B cell (primary cell): ENCODE data around the gene SGSH. TPM values are rescaled to one million over a fixed set of nuclear protein-coding genes. Genes with fewer than 3 reads are reported as not detected.

Source experiments
- ATAC-seq: fragments of 200-7000 bp; cut with Tn5 transposase; one replicate; pipeline ENCODE4 v1.10.0; 2021; ENCODE audit warnings: low read depth, mild to moderate bottlenecking, moderate number of reproducible peaks, moderate library complexity
- CTCF ChIA-PET: fragments of 350-600 bp; sonication (Branson Sonifier 250); formaldehyde crosslinking; loops from one replicate; lab custom pipeline; 2021; ENCODE audit warnings: antibody characterized with exemption, inconsistent platforms; lab: Charles Lee
- POLR2A ChIA-PET: fragments of 350-600 bp; sonication (Branson Sonifier 250); formaldehyde crosslinking; loops from one replicate; lab custom pipeline; 2021; ENCODE audit warnings: antibody characterized with exemption; lab: Charles Lee
- DNase-seq: peaks from one replicate; pipeline ENCODE4 v3.0.0; 2013
- H2AFZ ChIP-seq: 2 replicates; pipeline ENCODE4 v1.6.1; 2012; ENCODE audit warnings: mild to moderate bottlenecking, low read depth, low read length; ENCODE audit not compliant: insufficient read depth, poor library complexity, severe bottlenecking
- H3K27ac ChIP-seq, 2 donors: 1 replicate in 1 of 2; 2 replicates in 1 of 2; pipeline ENCODE4 v1.5.1; 2012 to 2013; ENCODE audit warnings: low read length in 2 of 2, mild to moderate bottlenecking in 2 of 2, moderate library complexity in 1 of 2
- H3K27me3 ChIP-seq, 4 experiments: fragments of 200-600 bp in 1 of 4; sonication (generic) in 1 of 4; replicated peaks in 1 of 4; 1 replicate in 2 of 4; 2 replicates in 2 of 4; pipeline versions ENCODE4 v1.6.1 to v1.7.0; 2013 to 2016; ENCODE audit warnings: low read length in 3 of 4, mild to moderate bottlenecking in 2 of 4, mixed read lengths in 1 of 4, moderate library complexity in 1 of 4; ENCODE audit not compliant: insufficient read depth in 4 of 4, control insufficient read depth in 3 of 4; ENCODE audit errors: control extremely low read depth in 1 of 4
- H3K36me3 ChIP-seq, 2 experiments: replicated peaks in 1 of 2; 1 replicate in 1 of 2; 2 replicates in 1 of 2; pipeline versions ENCODE4 v1.6.1 to v1.7.1; 2013; ENCODE audit warnings: low read length in 1 of 2; ENCODE audit not compliant: insufficient read depth in 2 of 2, control insufficient read depth in 1 of 2; ENCODE audit errors: control extremely low read depth in 1 of 2, extremely low read depth in 1 of 2
- H3K4me1 ChIP-seq, 2 donors: fragments of 200-600 bp in 1 of 2; sonication (generic) in 1 of 2; 1 replicate in 1 of 2; 2 replicates in 1 of 2; pipeline versions ENCODE4 v1.5.1 to v1.6.1; 2013 to 2017; ENCODE audit warnings: low read length in 2 of 2; ENCODE audit not compliant: control insufficient read depth in 2 of 2, insufficient read depth in 2 of 2
- H3K4me2 ChIP-seq: replicated peaks from 2 replicates; pipeline ENCODE3; 2012; ENCODE audit warnings: mild to moderate bottlenecking, low read depth, low read length; ENCODE audit not compliant: poor library complexity, severe bottlenecking
- H3K4me3 ChIP-seq, 5 experiments: fragments of 200-600 bp in 1 of 5; sonication (generic) in 1 of 5; 1 replicate in 3 of 5; 2 replicates in 2 of 5; pipeline versions ENCODE4 v1.5.1 to v1.7.0; 2011 to 2016; ENCODE audit warnings: low read length in 4 of 5, mild to moderate bottlenecking in 4 of 5, low read depth in 2 of 5, control low read depth in 1 of 5, moderate library complexity in 1 of 5; ENCODE audit not compliant: insufficient read depth in 1 of 5; ENCODE audit errors: control extremely low read depth in 1 of 5, extremely low read depth in 1 of 5
- H3K79me2 ChIP-seq: fragments of 200-600 bp; sonication (generic); one replicate; pipeline ENCODE4 v1.6.0; 2016; ENCODE audit warnings: low read length; ENCODE audit not compliant: control insufficient read depth, insufficient read depth
- H3K9ac ChIP-seq: fragments of 200-600 bp; sonication (generic); 2 replicates; pipeline ENCODE4 v1.6.1; 2017; ENCODE audit warnings: mild to moderate bottlenecking, low read length, moderate library complexity
- H3K9me3 ChIP-seq, 3 donors: one replicate each; pipeline versions ENCODE4 v1.6.1 to v1.7.1; 2013; ENCODE audit warnings: low read length in 2 of 3; ENCODE audit not compliant: control insufficient read depth in 2 of 3, insufficient read depth in 1 of 3; ENCODE audit errors: control extremely low read depth in 1 of 3
- H4K20me1 ChIP-seq: 2 replicates; pipeline ENCODE4 v1.6.0; 2012; ENCODE audit warnings: mild to moderate bottlenecking, low read length; ENCODE audit not compliant: insufficient read depth, control insufficient read depth, poor library complexity, severe bottlenecking
- H3K27ac Mint-ChIP-seq: one replicate; pipeline ENCODE4 v1.8.0; 2021; ENCODE audit warnings: mixed read lengths
- H3K27me3 Mint-ChIP-seq: one replicate; pipeline ENCODE4 v1.8.0; 2021; ENCODE audit warnings: mixed read lengths
- H3K4me1 Mint-ChIP-seq: one replicate; pipeline ENCODE4 v1.8.0; 2021; ENCODE audit warnings: mixed read lengths
- H3K4me3 Mint-ChIP-seq: one replicate; pipeline ENCODE4 v1.8.0; 2021; ENCODE audit warnings: mixed read lengths
- H3K9me3 Mint-ChIP-seq: one replicate; pipeline ENCODE4 v1.8.0; 2022; ENCODE audit warnings: mixed read lengths; ENCODE audit not compliant: insufficient read depth
- EZH2 ChIP-seq: IDR thresholded peaks from 2 replicates; pipeline ENCODE4 v1.6.1; 2012; ENCODE audit warnings: borderline replicate concordance, low read depth, mild to moderate bottlenecking, moderate library complexity, low read length; ENCODE audit not compliant: insufficient read depth, poor library complexity, severe bottlenecking
- WGBS: methylation state at CpG from one replicate; pipeline ENCODE4 v1.1.5; 2013; ENCODE audit warnings: missing lambda C conversion rate; ENCODE audit not compliant: insufficient coverage; 5-methylcytosine and 5-hydroxymethylcytosine counted together
- intact Hi-C: fragments of 100-400 bp; cut with micrococcal nuclease; formaldehyde crosslinking; loops from one replicate; pipeline ENCODE4 v1.10.0; 2022
- polyA plus RNA-seq: library from polyadenylated mRNA; depleted of rRNA; stranded (reverse); fragments of >200 nt; gene quantifications from 2 replicates; pipeline ENCODE4 v1.2.3, GENCODE V29; 2012
- total RNA-seq, 2 donors: library from RNA; stranded (reverse); fragments of 120-200 nt in 1 of 2; gene quantifications; 1 replicate in 1 of 2; 2 replicates in 1 of 2; pipeline versions ENCODE4 v1.2.3 to v1.2.4, GENCODE V29; 2013 to 2022
- TF ChIP-seq, protein P1 (sequence below): fragments of 200-600 bp; IDR thresholded peaks from one replicate; pipeline ENCODE4 v1.8.0; 2022; ENCODE audit warnings: antibody characterized with exemption, mild to moderate bottlenecking

SGSH gene
- total and polyA plus RNA-seq, 2 donors (not counting 1 experiment from before 2014, with no cell fraction given) = 44.5 to 83.7 TPM

- CTCF ChIA-PET = no interaction called here
These were observed 51.0 kb downstream of the SGSH start for GRCh38 chr17:80169107-80169506.

GRCh38 chr17:80168371-80168770 is 51.8 kb downstream of the SGSH start:
- Mint-ChIP-seq H3K27ac (no peak overlapping the region), H3K4me1 (no peaks in the 10 kb centered on the region), H3K9me3 (no peaks in the 10 kb centered on the region), H3K4me3 (no peak overlapping the region), H3K27me3 (peaks cover 13% of the 10 kb centered on the region)
- Histone ChIP-seq H3K79me2 (no peaks in the 10 kb centered on the region), H3K27me3 (peaks cover 0 to 9% (median 0%) of the 10 kb centered on the region in 4 experiments), H4K20me1 (no peaks in the 10 kb centered on the region), H3K9ac (no peak overlapping the region), H3K36me3 (no peaks in the 10 kb centered on the region), H3K4me1 (no peaks in the 10 kb centered on the region), H3K27ac (no peak overlapping the region), H3K4me2 (no peak overlapping the region), H3K9me3 (peaks cover 0 to 3% (median 0%) of the 10 kb centered on the region in 3 donors), H3K4me3 (no peak overlapping the region), H2AFZ (no peak overlapping the region)
- ATAC-seq (no peak), DNase-seq (no peak)
- no peak for TF ChIP-seq EZH2
- TF ChIP-seq, protein P1, sequence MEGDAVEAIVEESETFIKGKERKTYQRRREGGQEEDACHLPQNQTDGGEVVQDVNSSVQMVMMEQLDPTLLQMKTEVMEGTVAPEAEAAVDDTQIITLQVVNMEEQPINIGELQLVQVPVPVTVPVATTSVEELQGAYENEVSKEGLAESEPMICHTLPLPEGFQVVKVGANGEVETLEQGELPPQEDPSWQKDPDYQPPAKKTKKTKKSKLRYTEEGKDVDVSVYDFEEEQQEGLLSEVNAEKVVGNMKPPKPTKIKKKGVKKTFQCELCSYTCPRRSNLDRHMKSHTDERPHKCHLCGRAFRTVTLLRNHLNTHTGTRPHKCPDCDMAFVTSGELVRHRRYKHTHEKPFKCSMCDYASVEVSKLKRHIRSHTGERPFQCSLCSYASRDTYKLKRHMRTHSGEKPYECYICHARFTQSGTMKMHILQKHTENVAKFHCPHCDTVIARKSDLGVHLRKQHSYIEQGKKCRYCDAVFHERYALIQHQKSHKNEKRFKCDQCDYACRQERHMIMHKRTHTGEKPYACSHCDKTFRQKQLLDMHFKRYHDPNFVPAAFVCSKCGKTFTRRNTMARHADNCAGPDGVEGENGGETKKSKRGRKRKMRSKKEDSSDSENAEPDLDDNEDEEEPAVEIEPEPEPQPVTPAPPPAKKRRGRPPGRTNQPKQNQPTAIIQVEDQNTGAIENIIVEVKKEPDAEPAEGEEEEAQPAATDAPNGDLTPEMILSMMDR = no peak
- WGBS = 97% methylated on average over 3 of the region's 5 CpGs
- POLR2A ChIA-PET = no interaction called here
- CTCF ChIA-PET = no interaction called here
- intact Hi-C loops = no loop called here

More at GRCh38 chr17:80169107-80169506, 51.0 kb downstream of the SGSH start:
- no peaks in the 10 kb centered on the region for H3K4me1 ChIP-seq
- no peaks in the 10 kb centered on the region for H3K9me3 Mint-ChIP-seq
- no peak for TF ChIP-seq EZH2
- TF ChIP-seq, protein P1 = no peak
- no peak overlapping the region for H3K27ac Mint-ChIP-seq
- H3K27me3 ChIP-seq = peaks cover 0 to 9% (median 0%) of the 10 kb centered on the region in 4 experiments
- WGBS = 92% methylated on average over 1 of the region's 5 CpGs
- H3K4me3 ChIP-seq = no peak overlapping the region
- H3K4me1 Mint-ChIP-seq = no peaks in the 10 kb centered on the region
- H3K79me2 ChIP-seq = no peaks in the 10 kb centered on the region
- H3K4me3 Mint-ChIP-seq = no peak overlapping the region
- H3K9ac ChIP-seq = no peak overlapping the region
- H4K20me1 ChIP-seq = no peaks in the 10 kb centered on the region
- no peaks in the 10 kb centered on the region for H3K36me3 ChIP-seq
- no peak overlapping the region for H2AFZ ChIP-seq
- H3K9me3 ChIP-seq = peaks cover 0 to 3% (median 0%) of the 10 kb centered on the region in 3 donors
- peaks cover 11% of the 10 kb centered on the region for H3K27me3 Mint-ChIP-seq
- no peak overlapping the region for H3K27ac ChIP-seq
- POLR2A ChIA-PET = no interaction called here
- DNase-seq (no peak), ATAC-seq (no peak)
- no peak overlapping the region for H3K4me2 ChIP-seq
- intact Hi-C loops = no loop called here
